Pancreas (tissue), 10 donors: ENCODE data around the gene PIP5K1A. TPM values are rescaled to one million over a fixed set of nuclear protein-coding genes. Genes with fewer than 3 reads are reported as not detected.
"Not testable (repeated sequence)": the region's sequence is repeated elsewhere in the genome, so short reads cannot be mapped to it uniquely, and the experiment has no call there.

Experiments used
- ATAC-seq, 4 donors: fragments of 200-7000 bp; cut with Tn5 transposase; one replicate each; pipeline versions ENCODE4 v1.8.0 to v1.9.1; 2020; ENCODE audit warnings: mild to moderate bottlenecking in 4 of 4, moderate library complexity in 4 of 4
- DNase-seq, 6 donors: peaks; one replicate each; pipeline ENCODE4 v3.0.0-alpha.2; 2020
- FAIRE-seq: peaks from 2 replicates; lab custom pipeline; 2012; peaks lifted over from hg19 to GRCh38; lab: Jason Lieb, UNC
- H3K27ac ChIP-seq, 4 donors: fragments of 200-600 bp; sonication (generic); 1 replicate in 3 of 4; 2 replicates in 1 of 4; pipeline versions ENCODE4 v1.5.0 to v1.8.0; 2020
- H3K27me3 ChIP-seq, 4 donors: fragments of 200-600 bp; one replicate each; pipeline ENCODE4 v1.8.0; 2021
- H3K36me3 ChIP-seq, 3 donors: fragments of 200-600 bp; sonication (generic) in 1 of 3; one replicate each; pipeline versions ENCODE4 v1.5.0 to v1.8.0; 2020 to 2021
- H3K4me1 ChIP-seq, 3 donors: fragments of 200-600 bp; one replicate each; pipeline ENCODE4 v1.8.0; 2021
- H3K4me3 ChIP-seq, 4 donors: fragments of 200-600 bp; sonication (generic) in 2 of 4; one replicate each; pipeline versions ENCODE4 v1.5.0 to v1.8.0; 2020 to 2021
- H3K9me3 ChIP-seq, 4 donors: fragments of 200-600 bp; one replicate each; pipeline ENCODE4 v1.8.0; 2021
- CTCF ChIP-seq, 4 donors: fragments of 200-600 bp; sonication (generic) in 3 of 4; IDR thresholded peaks; one replicate each; pipeline versions ENCODE4 v1.5.0 to v1.8.0; 2021; ENCODE audit warnings: antibody characterized with exemption in 4 of 4
- WGBS, 2 donors: extraction: QIAGEN DNeasy Blood & Tissue Kit; methylation state at CpG; one replicate each; pipeline ENCODE4 v1.1.7; 2013; 5-methylcytosine and 5-hydroxymethylcytosine counted together
- intact Hi-C, 3 donors: fragments of 100-400 bp; cut with DNase I; formaldehyde crosslinking; loops; one replicate each; pipeline versions ENCODE4 v1.11.1 to v1.14.2; 2022
- polyA plus RNA-seq, 2 donors: library from polyadenylated mRNA; stranded (reverse); fragments of 200-250 nt; gene quantifications; one replicate each; pipeline ENCODE4 v1.2.3, GENCODE V29; 2013
- total RNA-seq, 6 donors: library from RNA; stranded (reverse); fragmentation: NEBNext Ultra II Directional in 4 of 6; extraction: Animal tissue kit (Norgen Biotek cat#: 25700) in 4 of 6; gene quantifications; one replicate each; pipeline versions ENCODE4 v1.2.1 to v1.2.4, GENCODE V29; 2021 to 2023
- donor health status: healthy with polysubstance abuse.
- donor health status: DM: no; HTN: no; CAD: no; lungs with moderate emphysema.
- donor health status: DM: no; HTN: no; CAD: no.
- donor health status: control.
- donor health status: control.
- donor health status: Bipolar disorder and iron deficiency.
- donor health status: DM: yes; HTN: yes; CAD: no.
- donor health status: DM: no; HTN: no; CAD: no.
- donor health status: DM: no; HTN: no; CAD: no.
- donor health status: DM: yes; HTN: yes; CAD: no.

Gene PIP5K1A
- total and polyA plus RNA-seq, 8 donors, result 10.1 to 22.6 (median 16.3) TPM

- H3K36me3 ChIP-seq, result no peaks in the 10 kb centered on the region
- H3K27ac ChIP-seq, result peak overlapping the region in 3 of 4 donors; percentile 23 to 69 (median 53)
- peak overlapping the region in 1 of 4 donors; percentile 29 for H3K4me3 ChIP-seq
- H3K4me1 ChIP-seq, result peaks cover 6 to 17% (median 12%) of the 10 kb centered on the region in 3 donors
- ATAC-seq, result peak; percentile 54 to 62 (median 58)
- H3K27me3 ChIP-seq, result no peaks in the 10 kb centered on the region
- no peaks in the 10 kb centered on the region for H3K9me3 ChIP-seq
- WGBS, 2 donors, result 27% methylated on average over 14 of the region's 14 CpGs
- FAIRE-seq, result no peak
- intact Hi-C loops, result loop anchor here in 2 of 3 donors (5.0 kb wide), 1 partner anchor 56 kb away; the partner anchor contains the start of gene PSMD4 (in 2 of the 2)
- TF ChIP-seq CTCF (IDR thresholded peaks at IDR 0.05), result peak in 3 of 4 donors; percentile 12 to 37 (median 24)
- peak in 4 of 6 donors; percentile 20 to 77 (median 70) for DNase-seq
These were observed 2.0 kb upstream of the PIP5K1A start for GRCh38 chr1:151196292-151196800.

GRCh38 chr1:151197863-151198253 is 494 bp upstream of the PIP5K1A start:
- intact Hi-C loops, result loop anchor here in 2 of 3 donors (5.0 kb wide), 1 partner anchor 54 kb away; the partner anchor contains the start of gene PSMD4 (in 2 of the 2)
- ATAC-seq (peak; percentile 14 to 31 (median 23)), DNase-seq (peak in 1 of 6 donors; percentile 25), FAIRE-seq (no peak)
- no peaks in the 10 kb centered on the region for H3K36me3 ChIP-seq
- H3K27ac ChIP-seq, result peak overlapping the region; percentile 66 to 93 (median 82)
- no peaks in the 10 kb centered on the region for H3K27me3 ChIP-seq
- no peaks in the 10 kb centered on the region for H3K9me3 ChIP-seq
- no peak for TF ChIP-seq CTCF (IDR thresholded peaks at IDR 0.05)
- H3K4me3 ChIP-seq, result peak overlapping the region in 3 of 4 donors; percentile 56 to 75 (median 68)
- H3K4me1 ChIP-seq, result peaks cover 7 to 23% (median 12%) of the 10 kb centered on the region in 3 donors
- 1 to 4% methylated on average over 10 of the region's 10 CpGs for WGBS, 2 donors

DNA sequence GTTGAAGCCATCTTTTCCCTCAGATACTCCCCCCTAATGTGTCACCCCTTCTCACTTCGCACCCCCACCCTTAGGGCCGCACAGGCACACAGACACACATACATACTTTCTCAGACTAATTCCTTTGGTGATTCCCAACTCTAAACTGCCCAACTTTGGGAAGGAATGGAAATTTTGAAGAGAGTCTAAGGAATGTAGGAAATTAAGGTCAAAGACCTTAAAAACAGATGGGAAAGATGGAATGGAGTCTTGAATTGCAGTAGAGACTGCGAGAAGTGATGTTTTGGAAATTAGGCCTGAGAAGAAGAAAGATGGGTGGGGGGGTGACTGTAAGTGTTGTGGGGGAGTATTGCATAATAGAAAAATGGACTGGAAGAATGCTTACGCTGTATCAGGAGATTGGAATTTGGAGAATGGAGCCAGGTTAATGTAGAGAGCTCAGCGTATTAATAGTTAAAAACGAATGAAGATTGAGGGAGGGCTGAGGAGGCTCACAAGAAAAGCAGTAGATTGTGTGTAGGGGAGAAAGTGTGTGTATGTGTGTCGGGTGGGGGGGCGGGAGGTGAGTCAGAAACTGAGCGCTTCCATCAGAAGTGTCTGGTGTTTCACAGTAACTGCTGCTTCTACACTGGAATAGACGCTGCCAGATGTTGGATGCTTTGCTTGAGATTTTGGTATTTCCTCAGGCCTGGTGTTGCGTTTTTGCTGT is 1.7 kb downstream of the PIP5K1A start:
- no peak for TF ChIP-seq CTCF (IDR thresholded peaks at IDR 0.05)
- no peak for DNase-seq
- H3K4me1 ChIP-seq, result peaks cover 7 to 23% (median 12%) of the 10 kb centered on the region in 3 donors
- no peak for FAIRE-seq
- intact Hi-C loops, result loop anchor here in 2 of 3 donors (5.0 kb wide), 1 partner anchor 52 kb away; the partner anchor contains the start of gene PSMD4 (in 2 of the 2)
- H3K36me3 ChIP-seq, result no peaks in the 10 kb centered on the region
- H3K4me3 ChIP-seq, result peak overlapping the region; percentile 56 to 75 (median 65)
- no peak for ATAC-seq
- peak overlapping the region in 2 of 4 donors; percentile 92 to 93 for H3K27ac ChIP-seq
- WGBS, 2 donors, result 32 to 40% methylated on average over 10 to 11 of the region's 11 CpGs
- H3K9me3 ChIP-seq, result no peaks in the 10 kb centered on the region
- H3K27me3 ChIP-seq, result no peaks in the 10 kb centered on the region

DNA sequence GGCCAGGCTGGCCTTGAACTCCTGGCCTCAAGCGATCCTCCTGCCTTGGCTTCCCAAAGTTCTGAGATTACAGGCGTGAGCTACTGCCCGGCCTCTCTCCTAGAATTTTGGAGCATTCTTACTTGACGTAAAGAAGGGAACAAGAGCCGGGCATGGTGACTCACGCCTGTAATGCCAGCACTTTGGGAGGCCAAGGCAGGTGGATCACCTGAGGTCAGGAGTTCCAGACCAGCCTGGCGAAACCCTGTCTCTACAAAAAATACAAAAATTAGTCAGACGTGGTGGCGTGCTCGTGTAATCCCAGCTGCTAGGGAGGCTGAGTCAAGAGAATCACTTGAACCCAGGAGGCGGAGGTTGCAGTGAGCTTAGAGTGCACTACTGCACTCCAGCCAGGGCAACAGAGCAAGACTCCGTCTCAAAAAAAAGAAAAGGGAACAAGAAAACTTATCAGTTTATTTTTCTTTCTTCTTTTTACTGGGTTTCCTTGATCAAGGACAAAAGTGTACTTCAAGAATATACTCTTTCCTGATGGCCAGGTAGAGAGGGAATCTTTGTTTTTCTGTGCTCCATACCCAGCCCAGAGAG is 7.1 kb downstream of the PIP5K1A start:
- 94 to 97% methylated on average over 11 to 12 of the region's 12 CpGs for WGBS, 2 donors
- H3K36me3 ChIP-seq, ATAC-seq, H3K27me3 ChIP-seq, H3K27ac ChIP-seq, intact Hi-C loops, FAIRE-seq, H3K4me3 ChIP-seq, H3K9me3 ChIP-seq, H3K4me1 ChIP-seq, DNase-seq: not testable (repeated sequence)

DNA sequence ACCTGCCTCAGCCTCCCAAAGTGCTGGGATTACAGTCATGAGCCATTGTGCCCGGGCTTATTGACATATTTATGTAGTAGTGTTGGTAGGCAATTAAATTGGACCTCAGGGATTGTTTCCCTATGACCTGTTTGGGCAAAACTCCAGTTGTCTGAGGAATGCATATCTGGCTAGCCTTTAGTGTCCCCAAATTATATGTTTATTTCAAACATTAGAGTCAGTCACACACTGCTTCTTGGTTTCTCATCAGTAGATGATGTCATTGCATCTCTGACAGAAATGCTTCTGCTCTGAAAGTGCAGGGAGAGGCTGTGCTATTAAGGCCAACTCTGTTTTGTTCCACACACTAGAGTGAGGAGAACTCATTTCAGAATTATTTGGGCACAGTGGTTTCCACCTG is 12.5 kb downstream of the PIP5K1A start:
- no peak for FAIRE-seq
- Histone ChIP-seq H3K36me3 (peaks cover 0 to 9% (median 0%) of the 10 kb centered on the region in 3 donors), H3K9me3 (no peaks in the 10 kb centered on the region), H3K4me3 (no peak overlapping the region), H3K4me1 (no peaks in the 10 kb centered on the region), H3K27ac (no peak overlapping the region), H3K27me3 (no peaks in the 10 kb centered on the region)
- no peak for DNase-seq
- ATAC-seq, result no peak
- intact Hi-C loops, result no loop called here
- TF ChIP-seq CTCF (IDR thresholded peaks at IDR 0.05), result no peak
- 64 to 68% methylated on average over 1 of the region's 1 CpG for WGBS, 2 donors
